B cell (primary cell): ENCODE data around the gene WDFY4. TPM values are rescaled to one million over a fixed set of nuclear protein-coding genes. Genes with fewer than 3 reads are reported as not detected.

ENCODE experiments used
- ATAC-seq: fragments of 200-7000 bp; cut with Tn5 transposase; one replicate; pipeline ENCODE4 v1.10.0; 2021; ENCODE audit warnings: low read depth, mild to moderate bottlenecking, moderate number of reproducible peaks, moderate library complexity
- CTCF ChIA-PET: fragments of 350-600 bp; sonication (Branson Sonifier 250); formaldehyde crosslinking; loops from one replicate; lab custom pipeline; 2021; ENCODE audit warnings: antibody characterized with exemption, inconsistent platforms; lab: Charles Lee
- POLR2A ChIA-PET: fragments of 350-600 bp; sonication (Branson Sonifier 250); formaldehyde crosslinking; loops from one replicate; lab custom pipeline; 2021; ENCODE audit warnings: antibody characterized with exemption; lab: Charles Lee
- DNase-seq: peaks from one replicate; pipeline ENCODE4 v3.0.0; 2013
- H2AFZ ChIP-seq: 2 replicates; pipeline ENCODE4 v1.6.1; 2012; ENCODE audit warnings: mild to moderate bottlenecking, low read depth, low read length; ENCODE audit not compliant: insufficient read depth, poor library complexity, severe bottlenecking
- H3K27ac ChIP-seq, 2 donors: 1 replicate in 1 of 2; 2 replicates in 1 of 2; pipeline ENCODE4 v1.5.1; 2012 to 2013; ENCODE audit warnings: low read length in 2 of 2, mild to moderate bottlenecking in 2 of 2, moderate library complexity in 1 of 2
- H3K27me3 ChIP-seq, 4 experiments: fragments of 200-600 bp in 1 of 4; sonication (generic) in 1 of 4; replicated peaks in 1 of 4; 1 replicate in 2 of 4; 2 replicates in 2 of 4; pipeline versions ENCODE4 v1.6.1 to v1.7.0; 2013 to 2016; ENCODE audit warnings: low read length in 3 of 4, mild to moderate bottlenecking in 2 of 4, mixed read lengths in 1 of 4, moderate library complexity in 1 of 4; ENCODE audit not compliant: insufficient read depth in 4 of 4, control insufficient read depth in 3 of 4; ENCODE audit errors: control extremely low read depth in 1 of 4
- H3K36me3 ChIP-seq, 2 experiments: replicated peaks in 1 of 2; 1 replicate in 1 of 2; 2 replicates in 1 of 2; pipeline versions ENCODE4 v1.6.1 to v1.7.1; 2013; ENCODE audit warnings: low read length in 1 of 2; ENCODE audit not compliant: insufficient read depth in 2 of 2, control insufficient read depth in 1 of 2; ENCODE audit errors: control extremely low read depth in 1 of 2, extremely low read depth in 1 of 2
- H3K4me1 ChIP-seq, 2 donors: fragments of 200-600 bp in 1 of 2; sonication (generic) in 1 of 2; 1 replicate in 1 of 2; 2 replicates in 1 of 2; pipeline versions ENCODE4 v1.5.1 to v1.6.1; 2013 to 2017; ENCODE audit warnings: low read length in 2 of 2; ENCODE audit not compliant: control insufficient read depth in 2 of 2, insufficient read depth in 2 of 2
- H3K4me2 ChIP-seq: replicated peaks from 2 replicates; pipeline ENCODE3; 2012; ENCODE audit warnings: mild to moderate bottlenecking, low read depth, low read length; ENCODE audit not compliant: poor library complexity, severe bottlenecking
- H3K4me3 ChIP-seq, 5 experiments: fragments of 200-600 bp in 1 of 5; sonication (generic) in 1 of 5; 1 replicate in 3 of 5; 2 replicates in 2 of 5; pipeline versions ENCODE4 v1.5.1 to v1.7.0; 2011 to 2016; ENCODE audit warnings: low read length in 4 of 5, mild to moderate bottlenecking in 4 of 5, low read depth in 2 of 5, control low read depth in 1 of 5, moderate library complexity in 1 of 5; ENCODE audit not compliant: insufficient read depth in 1 of 5; ENCODE audit errors: control extremely low read depth in 1 of 5, extremely low read depth in 1 of 5
- H3K79me2 ChIP-seq: fragments of 200-600 bp; sonication (generic); one replicate; pipeline ENCODE4 v1.6.0; 2016; ENCODE audit warnings: low read length; ENCODE audit not compliant: control insufficient read depth, insufficient read depth
- H3K9ac ChIP-seq: fragments of 200-600 bp; sonication (generic); 2 replicates; pipeline ENCODE4 v1.6.1; 2017; ENCODE audit warnings: mild to moderate bottlenecking, low read length, moderate library complexity
- H3K9me3 ChIP-seq, 3 donors: one replicate each; pipeline versions ENCODE4 v1.6.1 to v1.7.1; 2013; ENCODE audit warnings: low read length in 2 of 3; ENCODE audit not compliant: control insufficient read depth in 2 of 3, insufficient read depth in 1 of 3; ENCODE audit errors: control extremely low read depth in 1 of 3
- H4K20me1 ChIP-seq: 2 replicates; pipeline ENCODE4 v1.6.0; 2012; ENCODE audit warnings: mild to moderate bottlenecking, low read length; ENCODE audit not compliant: insufficient read depth, control insufficient read depth, poor library complexity, severe bottlenecking
- H3K27ac Mint-ChIP-seq: one replicate; pipeline ENCODE4 v1.8.0; 2021; ENCODE audit warnings: mixed read lengths
- H3K27me3 Mint-ChIP-seq: one replicate; pipeline ENCODE4 v1.8.0; 2021; ENCODE audit warnings: mixed read lengths
- H3K4me1 Mint-ChIP-seq: one replicate; pipeline ENCODE4 v1.8.0; 2021; ENCODE audit warnings: mixed read lengths
- H3K4me3 Mint-ChIP-seq: one replicate; pipeline ENCODE4 v1.8.0; 2021; ENCODE audit warnings: mixed read lengths
- H3K9me3 Mint-ChIP-seq: one replicate; pipeline ENCODE4 v1.8.0; 2022; ENCODE audit warnings: mixed read lengths; ENCODE audit not compliant: insufficient read depth
- CTCF ChIP-seq: fragments of 200-600 bp; IDR thresholded peaks from one replicate; pipeline ENCODE4 v1.8.0; 2022; ENCODE audit warnings: antibody characterized with exemption, mild to moderate bottlenecking
- EZH2 ChIP-seq: IDR thresholded peaks from 2 replicates; pipeline ENCODE4 v1.6.1; 2012; ENCODE audit warnings: borderline replicate concordance, low read depth, mild to moderate bottlenecking, moderate library complexity, low read length; ENCODE audit not compliant: insufficient read depth, poor library complexity, severe bottlenecking
- WGBS: methylation state at CpG from one replicate; pipeline ENCODE4 v1.1.5; 2013; ENCODE audit warnings: missing lambda C conversion rate; ENCODE audit not compliant: insufficient coverage; 5-methylcytosine and 5-hydroxymethylcytosine counted together
- intact Hi-C: fragments of 100-400 bp; cut with micrococcal nuclease; formaldehyde crosslinking; loops from one replicate; pipeline ENCODE4 v1.10.0; 2022
- polyA plus RNA-seq: library from polyadenylated mRNA; depleted of rRNA; stranded (reverse); fragments of >200 nt; gene quantifications from 2 replicates; pipeline ENCODE4 v1.2.3, GENCODE V29; 2012
- total RNA-seq, 2 donors: library from RNA; stranded (reverse); fragments of 120-200 nt in 1 of 2; gene quantifications; 1 replicate in 1 of 2; 2 replicates in 1 of 2; pipeline versions ENCODE4 v1.2.3 to v1.2.4, GENCODE V29; 2013 to 2022

WDFY4 gene
- total and polyA plus RNA-seq, 2 donors (not counting 1 experiment from before 2014, with no cell fraction given), result 262 to 560 TPM

GRCh38 chr10:48970654-48971053, 286.0 kb downstream of the WDFY4 start:
- no peak overlapping the region for H3K4me3 ChIP-seq
- H3K79me2 ChIP-seq, result no peaks in the 10 kb centered on the region
- ChIA-PET POLR2A (no interaction called here), CTCF (no interaction called here)
- peaks cover 7 to 96% of the 10 kb centered on the region in 2 experiments for H3K36me3 ChIP-seq
- DNase-seq (no peak), ATAC-seq (no peak)
- H3K4me1 Mint-ChIP-seq, result no peaks in the 10 kb centered on the region
- no peak overlapping the region for H3K4me2 ChIP-seq
- 100% methylated on average over 1 of the region's 4 CpGs for WGBS
- H3K9ac ChIP-seq, result no peak overlapping the region
- intact Hi-C loops, result no loop called here
- H3K27me3 ChIP-seq, result no peaks in the 10 kb centered on the region
- no peak overlapping the region for H3K4me3 Mint-ChIP-seq
- H3K27ac ChIP-seq, result no peak overlapping the region
- no peaks in the 10 kb centered on the region for H3K9me3 Mint-ChIP-seq
- TF ChIP-seq CTCF, result no peak
- TF ChIP-seq EZH2, result no peak
- H3K27ac Mint-ChIP-seq, result no peak overlapping the region
- no peaks in the 10 kb centered on the region for H3K9me3 ChIP-seq
- peaks cover 24% of the 10 kb centered on the region for H4K20me1 ChIP-seq
- H3K27me3 Mint-ChIP-seq, result no peaks in the 10 kb centered on the region
- H2AFZ ChIP-seq, result no peak overlapping the region
- H3K4me1 ChIP-seq, result no peaks in the 10 kb centered on the region

DNA sequence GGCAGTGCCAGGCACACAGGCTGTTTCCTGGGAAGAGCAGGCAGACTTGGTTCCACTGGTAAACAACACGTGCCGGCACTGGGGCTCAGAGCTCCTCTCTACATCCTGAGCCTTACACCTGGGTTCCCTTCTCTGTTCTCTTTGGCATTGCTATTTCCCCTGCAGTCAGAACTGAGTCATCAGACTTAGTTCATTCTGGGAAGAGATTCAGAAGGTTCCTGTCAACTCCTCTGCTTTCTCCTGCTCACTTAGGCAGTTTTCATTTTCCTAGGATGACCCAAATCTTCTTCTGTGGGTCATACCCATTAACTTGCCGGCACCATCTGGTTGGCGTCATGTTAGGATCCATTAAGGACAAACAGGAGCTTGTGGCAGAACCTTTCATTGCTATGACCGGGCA, 288.4 kb downstream of the WDFY4 start:
- Histone ChIP-seq H3K4me2 (no peak overlapping the region), H3K27ac (no peak overlapping the region), H3K4me3 (no peak overlapping the region), H4K20me1 (peaks cover 7% of the 10 kb centered on the region), H3K79me2 (no peaks in the 10 kb centered on the region), H2AFZ (no peak overlapping the region), H3K36me3 (peaks cover 3 to 98% of the 10 kb centered on the region in 2 experiments), H3K9me3 (no peaks in the 10 kb centered on the region), H3K9ac (no peak overlapping the region), H3K27me3 (no peaks in the 10 kb centered on the region), H3K4me1 (no peaks in the 10 kb centered on the region)
- Mint-ChIP-seq H3K9me3 (no peaks in the 10 kb centered on the region), H3K4me3 (no peak overlapping the region), H3K27ac (no peak overlapping the region), H3K4me1 (no peaks in the 10 kb centered on the region), H3K27me3 (no peaks in the 10 kb centered on the region)
- 100% methylated on average over 5 of the region's 5 CpGs for WGBS
- intact Hi-C loops, result no loop called here
- CTCF ChIA-PET, result no interaction called here
- TF ChIP-seq EZH2 (no peak), CTCF (no peak)
- POLR2A ChIA-PET, result no interaction called here
- ATAC-seq (no peak), DNase-seq (no peak)
